HG03521 (cell line): ENCODE data around the gene BCL2L1.
"Not testable (repeated sequence)": the region's sequence is repeated elsewhere in the genome, so short reads cannot be mapped to it uniquely, and the experiment has no call there.

Experiments used
- ATAC-seq: cut with Tn5 transposase; IDR thresholded peaks from one replicate; pipeline ENCODE4 v1.9.1; 2021; ENCODE audit warnings: mild to moderate bottlenecking, moderate library complexity; ENCODE audit not compliant: unreplicated experiment

The BCL2L1 gene

DNA sequence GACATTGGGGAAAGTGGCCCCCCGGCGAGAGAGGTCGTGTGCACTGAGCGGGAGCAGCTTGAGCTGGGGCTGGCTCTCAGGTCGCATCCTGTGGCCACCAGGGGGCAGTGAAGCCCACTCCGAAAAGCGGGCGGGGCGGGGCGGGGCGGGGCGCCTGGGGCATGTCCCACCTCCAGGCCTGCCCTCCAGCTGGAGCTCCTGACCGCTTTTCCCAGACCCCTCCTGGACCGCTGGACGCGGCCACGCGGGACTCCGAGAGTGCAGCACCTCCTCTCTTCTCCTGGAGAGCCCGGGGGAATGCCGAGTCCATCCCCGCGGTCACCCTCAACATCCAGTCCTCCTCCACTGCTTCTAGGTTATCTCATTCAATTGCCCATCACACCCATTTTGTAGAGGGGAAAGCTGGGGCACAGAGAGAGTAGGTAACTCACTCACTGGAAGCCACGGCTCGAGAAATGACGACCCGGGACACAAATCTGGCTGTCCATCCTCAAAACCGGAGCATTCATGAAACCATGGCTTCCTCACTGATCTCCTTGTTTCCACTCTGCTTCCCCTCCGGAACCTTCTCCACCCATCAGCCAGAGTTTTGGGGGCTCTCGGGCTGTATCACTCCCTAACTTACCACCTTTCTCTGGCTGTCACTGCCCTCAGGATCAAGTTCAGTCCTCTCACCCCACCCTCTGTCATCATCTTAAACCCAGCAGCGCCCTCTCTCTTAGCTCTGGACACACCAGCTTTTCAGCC lies 60.9 kb downstream of the BCL2L1 start:
- peak; percentile 47 for ATAC-seq

DNA sequence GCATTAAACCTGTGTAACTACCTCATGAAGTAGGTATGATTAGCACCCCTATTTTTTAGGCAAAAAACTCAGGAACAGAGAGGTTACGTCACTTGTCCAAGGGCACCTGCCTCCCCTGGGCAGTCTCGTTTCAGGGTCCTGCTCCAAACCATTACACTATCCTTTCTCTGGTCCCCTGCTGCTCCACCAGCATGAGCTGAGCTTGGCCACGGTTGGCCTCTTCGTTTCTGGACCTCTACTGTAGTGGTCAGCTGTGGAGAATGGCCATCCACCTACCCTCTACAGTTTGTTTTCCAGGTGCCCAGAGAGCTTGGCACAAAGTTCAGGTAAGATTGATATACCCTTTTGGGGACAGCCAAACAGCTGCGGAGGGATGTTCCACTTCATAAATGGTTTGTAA lies 68.1 kb downstream of the BCL2L1 start:
- ATAC-seq: no peak

DNA sequence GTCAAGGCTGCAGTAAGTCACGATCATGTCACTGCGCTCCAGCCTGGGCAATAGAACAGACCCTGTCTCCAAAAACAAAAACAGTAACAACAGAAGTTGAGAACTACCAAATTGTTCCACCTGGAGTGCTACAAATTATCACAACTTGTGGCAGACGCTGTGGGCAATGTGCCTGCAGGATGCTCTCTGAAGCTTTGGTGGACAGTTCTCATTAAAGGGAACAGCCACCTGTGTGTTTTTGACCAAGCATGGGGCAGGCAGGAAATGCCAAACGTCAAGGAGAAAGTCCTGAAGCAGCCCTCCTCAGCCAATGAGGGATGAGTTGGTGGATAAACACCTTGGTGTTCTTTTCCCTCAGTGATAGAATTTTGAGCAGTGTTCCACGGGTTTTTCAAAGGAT lies 69.1 kb downstream of the BCL2L1 start:
- ATAC-seq: no peak

DNA sequence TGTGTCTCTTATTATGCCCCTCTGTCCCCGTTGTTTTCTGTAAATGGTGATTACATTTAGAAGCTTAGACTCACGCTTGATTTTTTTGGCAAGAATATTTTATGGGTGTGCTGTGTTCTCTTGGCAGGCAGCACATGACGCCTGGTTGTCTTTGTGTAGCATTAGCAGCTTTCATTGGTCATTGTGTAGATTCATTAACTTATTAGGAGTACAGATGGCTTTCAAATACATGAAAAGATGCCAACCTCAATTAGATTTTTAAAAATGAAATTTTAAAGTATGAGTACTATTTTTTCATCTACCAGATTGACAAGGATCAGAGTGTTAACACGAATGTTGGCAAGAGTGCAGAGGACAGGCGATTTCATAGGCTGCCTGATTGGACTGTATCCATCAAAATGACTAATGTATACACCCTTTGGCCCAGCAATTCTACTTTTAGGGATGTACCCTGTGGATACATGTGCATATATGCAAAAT lies 69.7 kb downstream of the BCL2L1 start:
- ATAC-seq: no peak

DNA sequence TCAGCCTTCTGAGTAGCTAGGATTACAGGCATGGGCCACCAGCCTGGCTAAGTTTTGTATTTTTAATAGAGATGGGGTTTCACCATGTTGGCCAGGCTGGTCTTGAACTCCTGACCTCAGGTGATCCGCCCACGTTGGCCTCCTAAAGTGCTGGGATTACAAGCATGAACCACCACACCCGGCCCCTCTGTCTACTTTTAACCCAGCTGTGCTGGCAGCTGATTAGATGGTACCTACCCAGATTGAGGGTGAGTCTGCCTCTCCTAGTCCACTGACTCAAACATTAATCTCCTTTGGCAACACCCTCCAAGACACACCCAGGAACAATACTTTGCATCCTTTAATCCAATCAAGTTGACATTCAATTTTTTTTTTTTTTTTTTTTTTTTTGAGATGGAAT lies 74.6 kb downstream of the BCL2L1 start:
- not testable (repeated sequence) for ATAC-seq

DNA sequence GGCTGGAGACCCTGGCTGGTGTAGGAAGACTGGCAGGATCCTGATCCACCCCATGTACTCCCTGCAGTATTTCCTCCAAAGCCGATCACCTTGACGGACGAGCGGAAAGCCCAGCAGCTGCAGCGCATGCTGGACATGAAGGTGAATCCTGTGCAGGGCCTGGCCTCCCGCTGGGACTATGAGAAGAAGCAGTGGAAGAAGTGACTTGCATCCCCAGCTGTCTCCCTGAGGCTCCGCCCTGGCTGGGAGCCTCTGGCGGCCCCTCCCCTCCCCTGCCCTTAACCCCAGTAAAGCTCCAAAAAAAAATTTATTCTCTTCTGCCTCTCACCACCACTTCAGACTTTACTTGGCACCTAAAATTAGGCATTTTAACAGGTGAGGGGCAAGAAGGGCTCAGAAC lies 78.0 kb downstream of the BCL2L1 start:
- no peak for ATAC-seq

DNA sequence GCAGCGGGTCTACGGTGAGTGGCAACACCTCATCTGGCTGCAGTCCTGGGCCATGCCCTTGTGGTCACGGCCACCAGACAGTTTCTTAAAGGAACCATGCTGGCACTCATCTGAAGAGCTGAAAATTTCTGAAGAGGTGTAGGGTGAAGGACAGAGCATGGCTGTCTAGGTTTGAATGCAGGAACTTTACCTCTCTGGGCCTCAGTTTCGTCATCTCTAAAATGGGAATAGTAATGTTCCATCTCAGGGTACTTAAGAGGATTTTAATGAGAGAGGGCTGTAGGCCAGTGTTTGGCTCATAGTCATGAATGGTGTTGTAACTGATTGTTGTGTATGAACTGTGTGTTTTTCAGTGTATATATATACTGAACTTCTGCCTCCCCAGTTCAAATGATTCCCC lies 79.1 kb downstream of the BCL2L1 start:
- ATAC-seq: no peak

DNA sequence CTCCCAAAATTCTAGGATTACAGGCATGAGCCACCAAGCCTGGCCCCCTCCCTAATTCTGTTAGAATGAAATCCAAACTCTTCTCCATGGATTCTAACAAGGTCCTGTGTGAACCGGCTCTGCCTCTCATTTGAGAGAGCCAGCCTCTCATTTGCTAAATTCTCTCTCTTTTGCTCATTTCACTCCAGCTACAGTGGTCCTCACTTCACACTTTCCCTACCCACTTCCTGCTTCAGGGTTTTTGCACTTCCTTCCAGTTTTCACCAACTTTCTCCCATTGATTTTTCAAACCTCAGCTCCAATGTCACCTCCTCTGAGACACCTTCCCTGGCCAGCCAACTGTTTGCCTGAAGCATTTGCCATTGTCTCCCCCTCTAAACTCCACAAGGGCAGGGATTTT lies 79.8 kb downstream of the BCL2L1 start:
- no peak for ATAC-seq

DNA sequence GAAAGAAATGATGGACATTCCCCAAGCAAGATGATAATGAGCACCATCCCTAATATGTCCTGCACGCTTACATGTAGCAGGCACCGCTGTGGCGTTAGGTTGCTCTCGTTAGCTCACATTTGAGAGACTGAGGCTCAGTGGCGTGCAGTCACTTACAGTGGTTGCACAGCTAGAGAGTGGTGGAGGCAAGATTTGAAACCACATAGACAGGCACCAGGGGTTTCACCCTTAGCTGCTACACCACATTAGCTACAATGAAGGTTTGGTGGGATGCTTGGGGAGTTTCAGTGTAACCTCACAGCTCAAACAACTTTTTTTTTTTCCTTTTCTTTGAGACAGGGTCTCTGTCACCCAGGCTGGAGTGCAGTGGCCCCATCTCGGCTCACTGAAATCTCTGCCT lies 81.3 kb downstream of the BCL2L1 start:
- no peak for ATAC-seq

DNA sequence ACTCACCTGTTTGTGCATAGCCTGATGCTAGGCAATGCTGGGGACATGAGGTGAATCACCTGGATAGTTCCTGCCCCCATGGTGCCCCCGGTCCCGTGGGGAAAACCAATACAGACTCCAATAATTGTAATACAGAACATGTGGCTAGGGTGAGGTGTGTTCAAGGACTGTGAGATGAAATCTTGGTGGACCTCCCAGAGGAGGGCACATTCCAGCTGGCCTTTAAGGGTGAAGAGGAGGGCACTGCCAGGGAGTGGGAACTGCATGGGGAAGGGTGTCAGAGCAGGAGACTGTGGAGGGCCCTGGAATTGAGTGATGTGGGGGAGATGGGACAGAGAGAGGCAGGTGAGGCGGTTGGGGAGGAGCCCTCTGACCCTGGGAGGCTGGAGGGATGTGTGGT lies 82.4 kb downstream of the BCL2L1 start:
- no peak for ATAC-seq

DNA sequence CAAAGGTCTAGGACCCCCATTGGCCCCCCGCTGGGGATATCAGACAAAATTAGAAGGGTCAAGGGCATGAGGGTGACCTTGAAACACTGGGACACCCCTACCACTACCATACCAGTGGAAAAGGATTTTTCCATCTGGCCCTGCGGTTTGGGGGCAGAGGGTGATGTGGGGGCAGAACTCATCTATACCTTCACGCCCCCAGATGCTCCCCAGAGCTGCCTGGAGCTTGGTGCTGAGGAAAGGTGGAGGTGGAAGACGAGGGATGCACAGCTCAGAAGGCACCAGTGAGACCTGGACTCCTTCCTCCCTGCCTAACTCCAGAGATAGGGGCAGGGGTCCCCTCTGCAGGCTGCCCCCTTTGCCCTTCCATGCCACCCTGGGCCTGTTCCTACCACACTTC lies 83.9 kb downstream of the BCL2L1 start:
- no peak for ATAC-seq

DNA sequence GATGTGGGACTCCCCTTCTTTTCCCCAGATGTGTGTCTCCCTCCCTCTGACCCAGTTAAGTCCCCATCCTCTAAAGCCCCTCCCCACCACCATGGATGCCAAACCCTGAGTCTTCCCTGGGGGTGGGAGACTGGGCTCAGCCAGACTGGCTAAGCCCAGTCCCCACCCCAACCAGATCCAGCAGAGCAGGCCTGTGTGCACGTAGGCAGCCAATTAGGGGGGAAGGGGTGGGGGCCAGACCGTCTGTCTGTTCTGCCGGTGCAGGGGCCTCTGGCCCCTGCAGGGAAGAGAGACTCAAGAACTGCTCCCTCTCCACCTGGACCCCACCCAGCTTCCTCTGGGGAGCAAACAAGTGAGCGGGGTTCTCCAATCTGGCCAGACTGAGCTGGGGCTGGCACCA lies 84.4 kb downstream of the BCL2L1 start:
- ATAC-seq: no peak

DNA sequence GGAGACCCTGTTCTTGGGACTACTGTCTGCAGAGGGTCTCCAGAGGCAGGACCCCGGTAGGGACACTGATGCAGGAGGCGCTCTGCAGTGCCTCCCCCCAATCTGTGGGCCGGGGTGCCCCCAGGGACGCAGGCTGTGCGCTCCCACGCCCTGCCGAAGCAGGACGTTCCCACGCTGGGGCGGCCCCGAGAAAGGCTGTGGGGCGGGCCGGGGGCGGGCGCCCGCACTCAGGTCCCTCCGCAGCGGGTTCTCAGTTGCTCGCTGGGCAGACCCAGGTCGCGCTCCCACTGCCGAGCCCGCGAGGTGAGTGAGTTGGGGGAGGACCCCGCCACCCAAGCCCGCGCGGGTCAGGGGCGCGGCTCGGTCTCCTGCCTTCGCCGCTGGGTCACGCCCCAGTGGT lies 85.0 kb downstream of the BCL2L1 start, which contains the start of gene COX4I2:
TSS of gene COX4I2 (plus strand) at position 253 of the 400 bp plus-strand sequence. CDS start 1,106 bp downstream, outside the sequence.
- ATAC-seq: no peak

DNA sequence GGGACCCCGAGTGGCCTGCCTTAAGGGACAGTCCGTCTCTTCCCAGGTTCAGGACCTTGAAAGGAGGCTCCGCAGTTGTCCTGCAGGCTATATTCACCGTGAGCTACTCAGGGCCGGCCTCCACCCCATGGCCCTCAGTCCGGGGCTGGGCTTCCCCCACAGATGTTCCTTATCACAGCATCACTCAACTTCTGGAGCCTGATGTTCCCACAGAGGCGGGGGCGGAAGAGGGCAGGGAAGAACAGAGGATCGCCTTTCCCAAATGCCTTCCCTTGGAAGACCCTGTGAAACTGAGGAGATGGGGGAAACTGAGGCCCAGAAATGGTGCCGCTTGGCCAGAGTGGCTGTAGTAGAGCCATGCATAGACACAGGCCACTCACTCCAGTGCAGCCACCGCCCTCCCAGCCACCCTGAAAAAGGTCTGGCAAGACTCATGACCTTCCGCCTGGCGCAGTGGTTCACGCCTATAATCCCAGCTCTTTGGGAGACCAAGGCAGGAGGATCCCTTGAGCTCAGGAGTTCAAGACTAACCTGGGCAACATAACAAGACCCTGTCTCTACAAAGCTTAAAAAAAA lies 89.2 kb downstream of the BCL2L1 start:
- no peak for ATAC-seq

DNA sequence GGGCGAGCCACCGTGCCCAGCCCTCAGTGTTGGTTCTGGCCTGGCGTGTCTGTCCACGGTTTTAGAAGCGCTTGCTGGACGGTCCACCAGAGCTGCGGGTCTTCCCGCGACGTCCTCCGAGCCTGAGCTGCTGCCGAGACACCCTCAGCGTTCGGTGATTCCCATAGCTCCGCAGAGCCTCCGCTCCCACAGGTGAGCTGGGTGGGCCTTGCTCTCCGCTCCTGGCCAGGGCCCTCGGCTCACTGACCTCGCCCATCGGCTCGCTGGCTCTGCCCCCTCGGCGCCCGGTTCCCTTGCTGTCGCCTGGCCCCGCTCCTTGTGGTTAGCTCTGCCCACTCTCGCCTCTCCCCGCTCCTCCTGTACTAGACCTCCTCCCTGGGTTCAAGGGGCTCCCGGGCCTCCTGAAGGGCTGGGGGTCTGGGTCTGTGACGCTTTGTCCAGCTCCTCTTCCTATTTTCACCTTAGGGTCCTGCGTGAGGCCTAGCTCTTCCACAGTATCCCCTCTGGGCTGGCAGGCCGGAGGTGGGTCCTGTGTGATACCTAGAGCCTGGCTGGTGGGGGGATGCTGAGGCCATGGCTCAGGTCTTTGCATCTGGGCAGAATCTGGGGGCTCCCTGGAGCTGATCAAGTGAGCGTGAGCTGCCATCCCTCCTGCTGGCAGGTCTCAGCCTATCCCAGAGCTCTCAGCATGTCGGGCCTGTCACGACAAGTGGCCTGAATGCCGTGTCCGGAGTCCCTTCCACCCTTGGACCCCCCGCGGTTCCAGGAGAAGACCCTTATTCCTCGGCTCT lies 89.9 kb downstream of the BCL2L1 start:
- ATAC-seq: no peak

DNA sequence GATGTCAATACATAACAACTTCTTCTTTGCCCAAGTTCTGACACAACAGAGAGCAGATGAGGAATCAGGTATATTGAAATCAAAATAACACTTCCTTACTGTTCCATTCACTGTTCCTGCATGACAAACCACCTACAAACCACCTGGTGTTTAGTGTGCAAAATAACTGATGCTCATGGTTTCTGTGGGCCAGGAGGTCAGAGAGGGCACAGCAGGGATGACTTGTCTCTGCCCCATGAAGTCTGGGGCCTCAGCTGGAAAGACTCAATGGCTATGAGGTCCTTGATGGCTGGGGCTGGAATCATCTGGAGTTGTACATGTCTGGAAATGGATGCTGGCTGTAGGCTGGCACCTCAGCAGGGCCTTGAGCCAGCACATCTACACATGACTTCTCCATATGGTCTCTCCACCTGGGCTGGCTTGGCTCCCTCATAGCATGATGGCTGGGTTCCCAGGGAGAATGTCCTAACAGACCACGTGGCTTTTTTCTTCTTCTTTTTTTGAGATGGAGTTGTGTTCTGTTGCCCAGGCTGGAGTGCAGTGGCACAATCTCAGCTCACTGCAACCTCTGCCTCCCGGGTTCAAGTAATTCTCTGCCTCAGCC lies 92.4 kb downstream of the BCL2L1 start:
- no peak for ATAC-seq

DNA sequence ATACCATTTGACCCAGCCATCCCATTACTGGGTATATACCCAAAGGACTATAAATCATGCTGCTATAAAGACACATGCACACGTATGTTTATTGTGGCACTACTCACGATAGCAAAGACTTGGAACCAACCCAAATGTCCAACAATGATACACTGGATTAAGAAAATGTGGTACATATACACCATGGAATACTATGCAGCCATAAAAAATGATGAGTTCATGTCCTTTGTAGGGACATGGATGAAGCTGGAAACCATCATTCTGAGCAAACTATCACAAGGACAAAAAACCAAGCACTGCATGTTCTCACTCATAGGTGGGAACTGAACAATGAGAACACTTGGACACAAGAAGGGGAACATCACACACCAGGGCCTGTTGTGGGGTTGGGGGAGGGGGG lies 94.6 kb downstream of the BCL2L1 start:
- ATAC-seq: not testable (repeated sequence)

DNA sequence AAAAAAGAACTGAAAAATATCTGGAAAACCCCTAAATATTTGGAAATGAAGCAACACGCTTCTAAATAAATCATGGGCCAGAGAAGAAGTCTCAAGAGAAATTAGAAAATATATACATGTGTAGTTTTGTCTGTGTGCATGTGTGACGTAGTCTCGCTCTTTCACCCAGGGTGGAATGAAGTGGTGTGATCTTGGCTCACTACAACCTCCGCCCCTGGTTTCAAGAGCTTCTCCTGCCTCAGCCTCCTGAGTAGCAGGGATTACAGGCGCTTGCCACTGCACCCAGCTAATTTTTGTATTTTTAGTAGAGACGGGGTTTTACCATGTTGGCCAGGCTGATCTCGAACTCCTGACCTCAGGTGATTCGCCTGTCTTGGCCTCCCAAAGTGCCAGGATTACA lies 96.1 kb downstream of the BCL2L1 start:
- not testable (repeated sequence) for ATAC-seq

DNA sequence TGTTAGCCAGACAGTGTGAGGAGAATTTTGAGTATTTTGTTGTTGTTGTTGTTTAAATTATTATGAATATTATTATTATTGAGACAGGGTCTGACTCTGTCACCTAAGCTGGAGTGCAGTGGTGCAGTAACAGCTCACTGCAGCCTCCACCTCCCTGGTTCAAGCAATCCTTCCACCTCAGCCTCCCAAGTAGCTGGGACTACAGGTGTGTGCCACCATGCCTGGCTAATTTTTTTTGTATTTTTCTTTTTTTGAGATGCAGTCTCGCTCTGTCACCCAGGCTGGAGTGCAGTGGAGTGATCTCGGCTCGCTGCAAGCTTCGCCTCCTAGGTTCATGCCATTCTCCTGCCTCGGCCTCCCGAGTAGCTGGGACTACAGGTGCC lies 99.6 kb downstream of the BCL2L1 start:
- not testable (repeated sequence) for ATAC-seq

DNA sequence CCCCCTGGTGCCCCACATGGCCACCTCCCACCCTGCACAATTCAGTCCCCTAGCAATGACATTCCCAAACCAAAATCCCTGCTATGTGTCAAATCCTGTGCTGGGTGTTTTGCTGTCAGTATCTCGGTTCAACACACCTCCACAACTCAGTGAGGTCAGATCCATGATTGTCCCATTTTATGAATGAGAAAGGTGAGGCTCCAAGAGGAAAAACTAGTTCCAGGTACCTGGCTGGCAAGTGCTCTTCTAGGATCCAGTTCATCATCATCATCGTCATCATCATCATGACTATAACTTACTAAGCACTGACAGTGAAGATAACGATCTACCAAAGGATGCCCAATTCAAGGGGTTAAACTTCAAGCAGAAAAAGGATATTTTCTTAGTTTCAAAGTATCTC lies 102.4 kb downstream of the BCL2L1 start:
- no peak for ATAC-seq

DNA sequence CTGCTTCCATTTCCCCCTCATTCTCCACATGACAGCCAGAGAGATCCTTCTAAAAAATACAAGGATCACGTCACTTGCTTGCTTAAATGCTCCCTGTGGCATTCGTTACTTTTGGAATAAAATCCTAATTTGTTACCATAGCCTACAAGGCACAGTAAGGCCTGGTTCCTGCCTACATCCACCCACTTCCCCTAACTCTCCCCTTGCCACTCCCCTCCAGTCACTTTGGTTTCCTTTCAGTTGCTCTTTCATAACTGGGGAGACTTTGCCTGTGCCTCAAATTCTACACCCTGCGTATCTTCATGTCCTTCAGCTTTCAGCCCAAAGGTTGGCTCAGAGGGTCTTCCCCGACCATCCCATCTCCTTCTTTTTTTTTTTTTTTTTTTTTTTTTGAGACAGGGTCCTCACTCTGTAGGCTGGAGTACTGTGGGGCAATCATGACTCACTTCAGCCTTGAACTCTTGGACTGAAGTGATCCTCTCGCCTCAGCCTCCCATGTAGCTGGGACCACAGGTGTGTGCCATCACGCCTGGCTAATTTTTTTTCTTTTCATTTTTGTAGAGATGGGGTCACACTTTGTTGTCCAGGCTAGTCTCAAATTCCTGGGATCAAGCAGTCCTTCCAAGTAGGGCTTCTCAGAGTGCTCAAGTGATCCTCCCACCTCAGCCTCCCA lies 105.1 kb downstream of the BCL2L1 start:
- ATAC-seq: no peak
